ENCODE results near the gene HTT. TPM values are rescaled to one million over a fixed set of nuclear protein-coding genes. Genes with fewer than 3 reads are reported as not detected.
A peak's percentile ranks its signal among the peaks of the same experiment; 100 is the strongest.

The HTT gene
- total RNA-seq (2016; rRNA removed; fragmentation: Illumina TruSeq; extraction: Trizol) = 19.5 and 34.3 TPM in 2 replicates
- total RNA-seq (2016; cell fraction: cytosol; rRNA removed; fragmentation: Illumina TruSeq; extraction: Trizol; ENCODE audit: low read depth) = 8.9 and 9.0 TPM in 2 replicates
- total RNA-seq (2016; cell fraction: insoluble cytoplasmic fraction; rRNA removed; fragmentation: Illumina TruSeq; extraction: Trizol) = 19.6 and 34.7 TPM in 2 replicates
- total RNA-seq (2016; cell fraction: membrane; rRNA removed; fragmentation: Illumina TruSeq; extraction: Trizol) = 12.0 and 13.5 TPM in 2 replicates
- 44.5 and 53.3 TPM in 2 replicates for total RNA-seq (2016; cell fraction: nucleus; rRNA removed; fragmentation: Illumina TruSeq; extraction: Trizol)
- polyA plus RNA-seq (2011; rRNA removed) = 17.5 and 21.0 TPM in 2 replicates
- polyA plus RNA-seq (2011; cell fraction: cytosol; rRNA removed) = 8.1 and 12.3 TPM in 2 replicates
- 77.2 and 88.2 TPM in 2 replicates for polyA plus RNA-seq (2011; cell fraction: nucleus; rRNA removed)
- polyA plus RNA-seq (2012) = 19.2 and 21.9 TPM in 2 replicates
- polyA plus RNA-seq (2016; cell fraction: cytosol; fragmentation: Illumina TruSeq; extraction: Trizol; ENCODE audit: low read depth) = 0.76 and 0.89 TPM in 2 replicates
- 11.2 and 16.6 TPM in 2 replicates for polyA plus RNA-seq (2016; cell fraction: insoluble cytoplasmic fraction; fragmentation: Illumina TruSeq; extraction: Trizol; ENCODE audit: low read depth)
- 1.9 and 2.0 TPM in 2 replicates for polyA plus RNA-seq (2016; cell fraction: membrane; fragmentation: Illumina TruSeq; extraction: Trizol; ENCODE audit: low read depth)
- polyA plus RNA-seq (2016; cell fraction: nucleus; fragmentation: Illumina TruSeq; extraction: Trizol; ENCODE audit: insufficient read depth, low read depth) = 51.6 and 58.9 TPM in 2 replicates
- 75.1 and 127 TPM in 2 replicates for polyA minus RNA-seq (2011; rRNA and poly(A)+ RNA removed; ENCODE audit: low replicate concordance)
- polyA minus RNA-seq (2011; cell fraction: cytosol; rRNA and poly(A)+ RNA removed) = 57.9 and 59.9 TPM in 2 replicates
- polyA minus RNA-seq (2011; cell fraction: nucleus; rRNA and poly(A)+ RNA removed) = 131 and 135 TPM in 2 replicates
- Bru-seq, nascent RNA = percentile 71 among the genes with signal in this experiment
- percentile 79 among the genes with signal in this experiment for BruChase-seq, experiment 1, labeled RNA remaining after a 6-hour chase
- BruChase-seq, experiment 2, labeled RNA remaining after a 2-hour chase = percentile 76 among the genes with signal in this experiment
- long read RNA-seq, experiment 1, partial matches to known transcripts = 8 of 11 reads
- long read RNA-seq, experiment 1, other reads (novel, unspliced or antisense) = 3 of 11 reads
- long read RNA-seq, experiment 2, full-length matches to known transcripts = 2 of 61 reads
- long read RNA-seq, experiment 2, partial matches to known transcripts = 36 of 61 reads
- long read RNA-seq, experiment 2, other reads (novel, unspliced or antisense) = 23 of 61 reads

DNA sequence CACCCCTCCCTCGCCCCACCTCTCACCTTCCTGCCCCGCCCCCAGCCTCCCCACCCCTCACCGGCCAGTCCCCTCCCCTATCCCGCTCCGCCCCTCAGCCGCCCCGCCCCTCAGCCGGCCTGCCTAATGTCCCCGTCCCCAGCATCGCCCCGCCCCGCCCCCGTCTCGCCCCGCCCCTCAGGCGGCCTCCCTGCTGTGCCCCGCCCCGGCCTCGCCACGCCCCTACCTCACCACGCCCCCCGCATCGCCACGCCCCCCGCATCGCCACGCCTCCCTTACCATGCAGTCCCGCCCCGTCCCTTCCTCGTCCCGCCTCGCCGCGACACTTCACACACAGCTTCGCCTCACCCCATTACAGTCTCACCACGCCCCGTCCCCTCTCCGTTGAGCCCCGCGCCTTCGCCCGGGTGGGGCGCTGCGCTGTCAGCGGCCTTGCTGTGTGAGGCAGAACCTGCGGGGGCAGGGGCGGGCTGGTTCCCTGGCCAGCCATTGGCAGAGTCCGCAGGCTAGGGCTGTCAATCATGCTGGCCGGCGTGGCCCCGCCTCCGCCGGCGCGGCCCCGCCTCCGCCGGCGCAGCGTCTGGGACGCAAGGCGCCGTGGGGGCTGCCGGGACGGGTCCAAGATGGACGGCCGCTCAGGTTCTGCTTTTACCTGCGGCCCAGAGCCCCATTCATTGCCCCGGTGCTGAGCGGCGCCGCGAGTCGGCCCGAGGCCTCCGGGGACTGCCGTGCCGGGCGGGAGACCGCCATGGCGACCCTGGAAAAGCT is at the start of gene HTT, which contains the start of gene HTT-AS:
TSS of gene HTT (plus strand) at position 604 of the 768 bp plus-strand sequence. CDS start at position 749, 145 bp downstream.
TSS of gene HTT-AS (minus strand) at position 461 of the 768 bp plus-strand sequence.
- Histone ChIP-seq H3K4me1 (ENCODE audit: insufficient read depth, low read length) (peaks cover 57% of the 10 kb centered on the region), H3K27ac (ENCODE audit: extremely low read length, insufficient read depth, low read length) (peak within 1 kb of the TSS; percentile 88), H3K27me3 (ENCODE audit: control insufficient read depth in 1 of 2, insufficient read depth in 2 of 2, low read length in 2 of 2) (peaks cover 0 to 2% of the 10 kb centered on the region in 2 experiments; a peak in 1 of 5 replicates), H3K9me3 (ENCODE audit: low read length) (no peaks in the 10 kb centered on the region), H2AFZ (ENCODE audit: low read length) (no peak within 1 kb of the TSS), H3K79me2 (ENCODE audit: insufficient read depth, low read length) (peaks cover 39% of the 10 kb centered on the region), H4K20me1 (ENCODE audit: insufficient read depth, low read length) (peaks cover 10% of the 10 kb centered on the region), H3K9ac (ENCODE audit: insufficient read depth, low read depth, low read length) (peak within 1 kb of the TSS; percentile 92), H3K4me3 (replicated peaks in 1 of 3; ENCODE audit: insufficient read depth in 1 of 3, low read depth in 2 of 3, low read length in 3 of 3) (peak within 1 kb of the TSS; percentile 90 to 98 (median 97)), H3K36me3 (replicated peaks in 1 of 2; ENCODE audit: control insufficient read depth in 1 of 2, insufficient read depth in 2 of 2, low read length in 2 of 2) (peaks cover 0 to 3% of the 10 kb centered on the region in 2 experiments; a peak in 1 of 5 replicates), H3K4me2 (ENCODE audit: low read depth, low read length) (peak within 1 kb of the TSS; percentile 91)
- 2% methylated on average over 56 of the region's 81 CpGs for WGBS (ENCODE audit: low lambda C conversion rate)
- intact Hi-C loops (cut with micrococcal nuclease; ENCODE audit: unreplicated experiment) (no loop called here), in situ Hi-C loops (cut with HindIII; ENCODE audit: extremely low pct_ligation_motif_present, low pct_unique_long_range_greater_than_20kb) (no loop called here)
- no peak for FAIRE-seq
- ATAC-seq = peak; percentile 78
- BruUV-seq (replicated peaks) = no TSS peak
- peak; percentile 86 for DNase-seq (ENCODE audit: low spot score)
- ChIA-PET POLR2A (no interaction called here), CTCF (ENCODE audit: low intra/inter-chr PET ratio, low total read pairs) (no interaction called here)
- TF ChIP-seq, protein P1, sequence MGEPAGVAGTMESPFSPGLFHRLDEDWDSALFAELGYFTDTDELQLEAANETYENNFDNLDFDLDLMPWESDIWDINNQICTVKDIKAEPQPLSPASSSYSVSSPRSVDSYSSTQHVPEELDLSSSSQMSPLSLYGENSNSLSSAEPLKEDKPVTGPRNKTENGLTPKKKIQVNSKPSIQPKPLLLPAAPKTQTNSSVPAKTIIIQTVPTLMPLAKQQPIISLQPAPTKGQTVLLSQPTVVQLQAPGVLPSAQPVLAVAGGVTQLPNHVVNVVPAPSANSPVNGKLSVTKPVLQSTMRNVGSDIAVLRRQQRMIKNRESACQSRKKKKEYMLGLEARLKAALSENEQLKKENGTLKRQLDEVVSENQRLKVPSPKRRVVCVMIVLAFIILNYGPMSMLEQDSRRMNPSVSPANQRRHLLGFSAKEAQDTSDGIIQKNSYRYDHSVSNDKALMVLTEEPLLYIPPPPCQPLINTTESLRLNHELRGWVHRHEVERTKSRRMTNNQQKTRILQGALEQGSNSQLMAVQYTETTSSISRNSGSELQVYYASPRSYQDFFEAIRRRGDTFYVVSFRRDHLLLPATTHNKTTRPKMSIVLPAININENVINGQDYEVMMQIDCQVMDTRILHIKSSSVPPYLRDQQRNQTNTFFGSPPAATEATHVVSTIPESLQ (CRISPR knock-in tag; conservative IDR thresholded peaks at IDR 0.05) = no peak
- TF ChIP-seq, protein P2, sequence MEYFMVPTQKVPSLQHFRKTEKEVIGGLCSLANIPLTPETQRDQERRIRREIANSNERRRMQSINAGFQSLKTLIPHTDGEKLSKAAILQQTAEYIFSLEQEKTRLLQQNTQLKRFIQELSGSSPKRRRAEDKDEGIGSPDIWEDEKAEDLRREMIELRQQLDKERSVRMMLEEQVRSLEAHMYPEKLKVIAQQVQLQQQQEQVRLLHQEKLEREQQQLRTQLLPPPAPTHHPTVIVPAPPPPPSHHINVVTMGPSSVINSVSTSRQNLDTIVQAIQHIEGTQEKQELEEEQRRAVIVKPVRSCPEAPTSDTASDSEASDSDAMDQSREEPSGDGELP (IDR thresholded peaks at IDR 0.05; ENCODE audit: borderline replicate concordance, low read depth) = peak; percentile 11; the same call in 1 of the 2 replicates
- TF ChIP-seq HDAC1 (CRISPR knock-in tag; IDR thresholded peaks at IDR 0.05) (peak; percentile 22; the same call in 1 of the 2 replicates), NONO (IDR thresholded peaks at IDR 0.05) (no peak), NONO (CRISPR knock-in tag; conservative IDR thresholded peaks at IDR 0.05) (peak; percentile 50), ATAD3A (CRISPR knock-in tag; IDR thresholded peaks at IDR 0.05) (no peak), XRCC5 (optimal IDR thresholded peaks at IDR 0.05; ENCODE audit: low read length) (peak; percentile 43), SALL1 (CRISPR knock-in tag; IDR thresholded peaks at IDR 0.05) (peak; percentile 50), ZNF777 (CRISPR knock-in tag; IDR thresholded peaks at IDR 0.05) (no peak), MTA3 (CRISPR knock-in tag; IDR thresholded peaks at IDR 0.05) (peak; percentile 94; the same call in 1 of the 2 replicates), ZNF839 (CRISPR knock-in tag; IDR thresholded peaks at IDR 0.05; ENCODE audit: borderline replicate concordance) (peak; percentile 40; the same call in 1 of the 2 replicates), RBM39 (IDR thresholded peaks at IDR 0.05; ENCODE audit: low read depth, low read length, poor library complexity, severe bottlenecking) (peak; percentile 34), ELF1 (CRISPR knock-in tag; IDR thresholded peaks at IDR 0.05) (0 out of 2 replicates have a peak, but pooled peaks have one; percentile 30)
- TF ChIP-seq, protein P3, sequence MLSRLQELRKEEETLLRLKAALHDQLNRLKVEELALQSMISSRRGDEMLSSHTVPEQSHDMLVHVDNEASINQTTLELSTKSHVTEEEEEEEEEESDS (CRISPR knock-in tag; IDR thresholded peaks at IDR 0.05; ENCODE audit: borderline replicate concordance) = 0 out of 2 replicates have a peak, but pooled peaks have one; percentile 43

Data from HepG2 (cell line).